HG03520 (cell line): Measurements from ENCODE around the gene SALL1.

Experiments used
- ATAC-seq: cut with Tn5 transposase; IDR thresholded peaks from one replicate; pipeline ENCODE4 v1.9.1; 2021; ENCODE audit warnings: mild to moderate bottlenecking, moderate library complexity; ENCODE audit not compliant: unreplicated experiment

Gene SALL1

GRCh38 chr16:51143196-51143977 is 7.7 kb downstream of the SALL1 start:
- ATAC-seq: no peak

GRCh38 chr16:51141541-51141940 is 9.5 kb downstream of the SALL1 start:
- ATAC-seq: no peak

- no peak for ATAC-seq
Measured at GRCh38 chr16:51141106-51141505, 10.0 kb downstream of the SALL1 start.

DNA sequence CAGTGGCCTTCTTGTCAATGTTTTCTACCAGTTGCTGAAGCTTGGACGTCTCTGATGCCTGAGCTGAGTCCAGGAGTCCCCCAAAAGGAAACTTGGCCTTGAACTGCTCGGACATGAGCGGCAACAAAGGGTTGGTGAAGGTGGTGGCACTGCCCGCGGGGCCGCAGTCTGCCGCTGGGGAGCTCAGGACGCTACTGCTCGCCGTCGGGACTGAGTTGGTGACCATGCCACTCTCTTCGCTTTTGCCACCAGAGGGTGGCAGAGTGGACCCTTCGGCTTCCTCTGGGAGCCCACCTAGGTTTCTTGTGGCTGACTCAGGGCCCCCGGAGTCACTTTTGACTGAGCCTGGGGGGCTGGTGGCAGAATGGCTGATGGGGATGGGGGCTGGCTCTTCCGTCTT is 11.0 kb downstream of the SALL1 start:
- no peak for ATAC-seq

DNA sequence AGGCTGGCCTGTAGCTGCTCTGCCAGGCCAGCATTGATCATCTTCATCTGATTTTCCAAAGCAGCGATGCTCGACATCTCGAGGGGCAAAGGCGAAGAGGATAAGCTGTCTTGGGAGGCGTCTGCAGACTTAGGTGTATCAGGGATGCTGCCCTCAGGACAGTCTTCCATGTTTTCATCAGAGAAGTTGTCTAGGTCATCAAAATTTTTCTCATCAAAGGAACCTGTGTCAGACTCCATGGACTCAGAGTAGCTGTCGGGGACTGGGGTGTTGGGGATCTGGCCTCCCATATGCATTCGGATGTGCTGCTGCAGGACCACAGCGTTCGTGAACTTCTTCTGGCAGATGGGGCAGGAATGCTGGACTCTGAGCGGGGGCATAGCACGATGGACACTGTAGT is 11.5 kb downstream of the SALL1 start:
- ATAC-seq: no peak

DNA sequence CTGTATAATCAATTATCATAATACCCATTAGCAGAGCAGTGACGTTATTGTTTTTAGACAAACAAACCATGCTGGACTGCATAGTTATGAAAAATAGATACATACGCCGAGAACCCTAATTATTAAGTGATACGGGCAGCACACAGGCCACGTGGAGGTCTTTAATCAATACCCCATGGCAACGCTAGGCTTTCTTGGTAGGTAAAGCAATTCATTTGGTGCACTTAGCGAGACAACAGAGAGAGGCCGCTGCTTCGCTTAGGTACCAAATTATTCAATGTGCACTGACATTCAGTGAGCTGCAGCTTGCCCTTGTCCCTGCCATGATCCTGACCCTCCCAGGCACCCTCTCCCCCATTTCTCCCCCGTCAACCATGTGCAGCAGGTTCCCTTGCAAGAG is 12.9 kb downstream of the SALL1 start:
- ATAC-seq: no peak

DNA sequence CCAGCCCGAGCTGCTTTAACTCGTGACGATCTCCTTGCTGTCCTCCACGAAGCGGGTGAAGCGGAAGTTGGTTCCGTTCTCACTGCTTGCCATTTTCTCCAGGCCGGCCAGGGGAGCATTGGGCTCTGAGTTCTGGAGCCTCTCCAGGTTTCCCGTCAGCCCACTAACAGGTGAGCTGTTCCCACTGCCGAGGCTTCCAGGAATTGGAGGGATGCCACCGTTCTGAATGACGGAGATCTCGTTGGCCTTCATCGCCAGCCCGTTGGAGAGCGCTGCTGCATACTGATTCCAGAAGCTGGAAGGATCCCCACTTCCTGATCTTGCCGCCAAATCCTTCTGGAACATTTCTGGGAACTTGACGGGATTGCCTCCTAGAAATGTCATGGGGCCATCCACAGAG is 14.0 kb downstream of the SALL1 start:
- ATAC-seq: no peak

DNA sequence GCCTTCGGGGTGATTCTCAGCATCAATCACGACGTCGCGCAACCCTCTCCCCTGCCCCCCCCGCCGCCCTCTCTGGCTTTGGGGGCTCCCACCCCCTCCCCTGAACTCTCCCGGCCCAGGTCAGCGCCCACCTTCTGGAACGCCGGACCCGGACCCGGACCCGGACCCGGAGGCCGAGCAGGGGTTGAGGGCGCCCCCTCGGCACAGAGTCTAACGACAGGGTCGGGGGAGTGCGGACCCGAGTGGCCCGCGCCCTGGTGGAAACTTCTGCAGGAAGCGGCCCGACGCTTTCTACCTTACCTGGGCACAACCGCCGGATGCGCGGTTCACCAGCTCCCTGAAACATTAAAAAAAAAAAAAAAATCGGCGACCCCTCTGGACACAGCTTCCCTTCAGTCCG is 16.2 kb downstream of the SALL1 start:
- ATAC-seq: no peak

GRCh38 chr16:51134269-51134812 is 16.7 kb downstream of the SALL1 start:
- ATAC-seq: no peak

- no peak for ATAC-seq
Measured at GRCh38 chr16:51133688-51134087, 17.4 kb downstream of the SALL1 start.

GRCh38 chr16:51133183-51133582 is 17.9 kb downstream of the SALL1 start:
- ATAC-seq: no peak

DNA sequence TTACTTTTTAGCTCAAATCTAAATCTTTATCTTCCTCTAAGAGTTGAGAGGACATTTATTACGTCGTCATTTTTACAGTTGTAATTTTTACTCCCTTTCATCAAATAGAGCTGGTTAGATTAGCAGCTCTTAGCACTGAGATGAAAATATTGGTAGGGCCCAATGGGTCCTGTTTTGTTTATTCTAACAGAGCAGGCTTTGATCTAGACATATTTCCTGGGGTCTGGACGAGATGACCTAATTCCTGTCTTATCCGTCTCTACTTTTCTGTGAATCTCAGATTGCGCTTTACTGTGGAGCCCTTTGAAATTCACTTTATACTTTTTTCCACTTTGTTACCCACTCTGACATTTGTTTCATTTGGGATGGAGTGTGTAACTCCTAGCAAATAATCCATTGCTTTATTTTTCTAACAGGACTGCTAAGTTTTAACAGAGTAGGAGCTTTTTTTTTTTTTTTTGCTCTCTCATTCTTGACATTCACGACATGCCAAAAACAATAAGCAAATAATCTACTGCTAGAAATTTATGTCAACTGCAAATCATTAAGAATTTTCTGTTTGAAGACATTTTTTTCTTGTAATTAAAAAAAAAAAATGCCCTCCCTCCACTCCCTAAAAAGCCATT is 18.5 kb downstream of the SALL1 start:
- ATAC-seq: no peak

- no peak for ATAC-seq
Measured at GRCh38 chr16:51131619-51132018, 19.5 kb downstream of the SALL1 start.

- no peak for ATAC-seq
Measured at GRCh38 chr16:51129105-51129504, 22.0 kb downstream of the SALL1 start.

GRCh38 chr16:51125992-51126391 is 25.1 kb downstream of the SALL1 start:
- ATAC-seq: no peak

DNA sequence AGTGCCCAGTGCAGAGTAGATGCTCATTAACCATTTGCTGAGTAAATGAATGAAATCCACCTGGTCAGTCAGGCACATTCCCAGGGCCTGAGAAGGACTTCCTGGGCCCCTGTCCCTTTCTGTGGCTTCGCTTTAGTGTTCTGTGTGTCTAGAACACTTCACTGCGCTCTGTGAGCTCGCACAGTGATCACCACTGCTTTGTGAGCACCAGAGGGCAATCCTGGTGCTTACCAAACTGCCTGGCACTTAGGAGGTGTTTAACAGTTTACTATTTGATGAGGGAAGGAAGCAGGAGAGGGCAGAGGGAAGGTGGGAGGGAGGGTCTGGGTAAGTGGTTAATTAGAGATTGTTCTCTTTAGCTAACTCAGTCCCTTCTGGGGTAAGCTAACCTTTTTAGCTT is 26.2 kb downstream of the SALL1 start:
- ATAC-seq: no peak

DNA sequence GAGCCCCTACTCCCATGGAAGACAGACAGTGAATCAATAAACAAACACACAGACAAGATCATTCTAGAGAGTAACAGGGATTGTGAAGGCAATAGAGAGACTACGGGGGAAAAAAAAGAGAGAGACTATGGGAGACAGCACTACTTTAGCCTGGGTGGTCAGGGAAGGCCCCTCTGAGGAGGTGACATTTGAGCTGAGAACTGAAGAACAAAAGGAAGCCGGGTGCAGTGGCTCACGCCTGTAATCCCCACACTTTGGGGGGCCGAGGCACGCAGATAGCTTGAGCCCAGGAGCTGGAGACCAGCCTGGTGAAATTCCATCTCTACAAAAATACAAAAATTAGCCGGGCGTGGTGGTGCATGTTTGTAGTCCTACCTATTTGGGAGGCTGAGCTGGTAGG is 29.2 kb downstream of the SALL1 start:
- no peak for ATAC-seq

DNA sequence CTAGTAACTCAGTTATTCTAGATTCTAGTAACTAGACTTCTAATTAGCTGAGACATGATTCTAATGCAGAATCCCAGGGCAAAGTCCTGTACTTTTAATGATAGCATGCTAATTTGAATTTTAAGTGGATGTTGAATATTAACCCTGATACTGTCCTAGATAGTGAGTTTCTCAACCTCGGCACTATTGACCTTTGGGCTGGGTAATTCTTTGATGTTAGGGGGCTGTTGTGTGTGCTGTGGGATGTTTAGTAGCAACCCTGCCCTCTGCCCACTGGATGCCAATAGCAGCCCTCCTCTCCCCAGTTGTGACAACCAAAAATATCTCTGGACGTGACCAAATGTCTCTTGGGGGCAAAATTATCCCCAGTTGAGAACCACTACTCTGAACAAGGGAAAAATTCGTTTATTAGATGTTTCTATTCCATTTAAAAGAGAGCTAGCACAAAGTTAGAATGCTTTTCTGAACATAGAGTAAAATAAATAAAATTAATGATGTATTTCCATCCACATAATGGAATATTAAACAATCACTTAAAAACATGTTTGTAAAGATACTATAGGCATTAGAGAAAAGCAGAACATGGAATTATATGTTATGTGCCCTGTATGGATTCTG is 30.2 kb downstream of the SALL1 start:
- ATAC-seq: no peak

DNA sequence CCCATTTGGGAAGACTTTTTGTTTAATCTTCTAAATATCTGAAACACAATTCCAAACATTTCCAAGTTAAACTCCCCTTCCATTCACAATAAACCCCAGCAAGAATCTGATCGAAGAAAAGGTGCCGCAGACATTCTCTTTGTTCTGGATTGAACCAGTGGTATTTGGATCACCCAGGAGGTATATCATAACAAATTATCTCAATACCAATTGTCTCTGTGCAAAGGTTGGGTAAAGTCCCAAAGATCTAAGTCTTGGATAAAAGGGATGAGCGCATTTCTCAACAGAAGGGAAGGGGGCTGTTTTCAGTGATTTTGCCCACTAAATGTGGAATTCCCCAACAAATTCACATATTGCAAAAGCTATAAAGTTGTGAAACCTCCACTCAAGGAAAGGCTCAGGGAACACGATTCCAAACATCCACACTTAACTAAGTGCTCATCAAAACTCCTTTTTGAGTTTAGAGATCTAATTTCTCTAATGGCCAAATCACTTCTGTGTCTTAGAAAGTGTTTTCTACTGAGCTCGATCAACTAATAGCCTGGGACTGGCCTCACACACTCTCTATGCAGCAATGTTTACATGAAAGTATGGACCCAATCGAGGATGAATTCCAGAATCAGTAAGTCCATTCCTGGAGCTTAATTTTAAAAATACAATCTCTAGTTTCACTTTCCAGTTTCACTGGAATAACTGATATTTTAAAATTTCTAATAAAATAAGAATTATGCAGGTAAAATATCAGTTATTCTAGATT is 30.9 kb downstream of the SALL1 start:
- ATAC-seq: no peak

DNA sequence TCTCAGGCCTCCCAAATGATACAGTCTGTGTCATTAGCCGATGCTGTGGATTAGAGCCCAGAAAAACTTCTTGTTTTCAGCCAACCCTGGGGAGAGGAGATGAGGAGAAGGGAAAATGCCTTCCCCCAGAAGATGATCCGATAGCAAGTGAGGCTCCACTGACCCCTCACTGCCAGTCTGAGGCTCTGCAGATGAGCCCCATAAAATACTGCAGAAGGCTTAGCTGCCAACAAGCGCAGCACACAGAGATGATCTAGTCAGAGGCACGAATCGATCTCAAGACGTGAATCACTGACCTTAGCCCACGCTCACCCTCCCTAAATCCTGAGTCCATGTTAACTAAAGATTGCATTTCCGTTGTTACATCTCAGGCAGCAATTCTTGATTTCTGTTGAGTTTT is 31.5 kb downstream of the SALL1 start:
- ATAC-seq: no peak

DNA sequence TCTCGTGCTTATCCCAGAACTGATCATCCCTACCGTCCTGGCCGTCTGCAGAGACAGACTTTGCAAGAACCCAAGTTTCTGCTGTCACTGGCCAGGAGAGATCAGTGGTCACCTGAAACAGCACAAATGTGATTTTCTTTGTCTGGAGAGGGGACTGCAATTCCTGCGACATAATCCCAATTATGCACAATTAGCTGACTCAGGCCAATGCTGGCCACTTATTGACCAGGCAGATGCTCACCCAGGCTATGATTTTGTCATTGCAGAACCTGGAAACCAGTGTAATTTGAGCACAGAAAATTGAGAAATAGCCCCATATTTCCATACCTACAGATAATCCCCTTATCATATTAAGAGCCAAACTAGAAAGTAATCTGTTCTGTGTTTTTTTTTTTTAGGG is 34.7 kb downstream of the SALL1 start:
- ATAC-seq: no peak
